ENCODE results near the gene GPR155. TPM values are rescaled to one million over a fixed set of nuclear protein-coding genes. Genes with fewer than 3 reads are reported as not detected.

The GPR155 gene
- total RNA-seq = 10 to 100 TPM in 1 of 2 donors, 1 to 10 TPM in 1; 8.8 to 18.5 TPM

- Mint-ChIP-seq H3K9me3 (peaks cover 0 to 4% of the 10 kb centered on the region in 2 donors), H3K36me3 (peaks cover 11 to 19% of the 10 kb centered on the region in 2 donors), H3K27ac (peak within 1 kb of the TSS; percentile 83 to 93)
- ATAC-seq (peak; percentile 37 to 57), DNase-seq (ENCODE audit: low spot score in 2 of 2) (peak in 1 of 2 donors; percentile 56)
Measured at GRCh38 chr2:174486563-174487107, at the start of gene GPR155. GPR155 (minus strand) TSS chr2:174487029; CDS start chr2:174481956, 5,073 bp downstream.

GRCh38 chr2:174535757-174536703 is 49.2 kb upstream of the GPR155 start:
- no peaks in the 10 kb centered on the region for H3K9me3 Mint-ChIP-seq
- no peak overlapping the region for H3K27ac Mint-ChIP-seq
- no peak for ATAC-seq
- no peaks in the 10 kb centered on the region for H3K36me3 Mint-ChIP-seq
- no peak for DNase-seq (ENCODE audit: low spot score in 2 of 2)

GRCh38 chr2:174535083-174535482 is 48.3 kb upstream of the GPR155 start:
- Mint-ChIP-seq H3K9me3 (no peaks in the 10 kb centered on the region), H3K27ac (no peak overlapping the region), H3K36me3 (no peaks in the 10 kb centered on the region)
- DNase-seq (ENCODE audit: low spot score in 2 of 2) (no peak), ATAC-seq (no peak)

- no peak for DNase-seq (ENCODE audit: low spot score in 2 of 2)
- H3K9me3 Mint-ChIP-seq = peaks cover 0 to 10% of the 10 kb centered on the region in 2 donors
- ATAC-seq = no peak
- H3K36me3 Mint-ChIP-seq = peaks cover 6 to 14% of the 10 kb centered on the region in 2 donors
- H3K27ac Mint-ChIP-seq = no peak overlapping the region
Measured at GRCh38 chr2:174529916-174530315, 43.1 kb upstream of the GPR155 start.

GRCh38 chr2:174527959-174528358 is 41.1 kb upstream of the GPR155 start:
- Mint-ChIP-seq H3K9me3 (peaks cover 0 to 15% of the 10 kb centered on the region in 2 donors), H3K27ac (no peak overlapping the region), H3K36me3 (peaks cover 9 to 20% of the 10 kb centered on the region in 2 donors)
- no peak for ATAC-seq
- no peak for DNase-seq (ENCODE audit: low spot score in 2 of 2)

GRCh38 chr2:174527101-174527721 is 40.4 kb upstream of the GPR155 start:
- ATAC-seq = no peak
- Mint-ChIP-seq H3K36me3 (peaks cover 9 to 20% of the 10 kb centered on the region in 2 donors), H3K27ac (no peak overlapping the region), H3K9me3 (peaks cover 0 to 15% of the 10 kb centered on the region in 2 donors)
- DNase-seq (ENCODE audit: low spot score in 2 of 2) = no peak

GRCh38 chr2:174524527-174524926 is 37.7 kb upstream of the GPR155 start:
- ATAC-seq = no peak
- peak overlapping the region in 1 of 2 donors; percentile 32 for H3K27ac Mint-ChIP-seq
- H3K9me3 Mint-ChIP-seq = peaks cover 0 to 15% of the 10 kb centered on the region in 2 donors
- H3K36me3 Mint-ChIP-seq = peaks cover 9 to 20% of the 10 kb centered on the region in 2 donors
- no peak for DNase-seq (ENCODE audit: low spot score in 2 of 2)

GRCh38 chr2:174522553-174522952 is 35.7 kb upstream of the GPR155 start:
- no peak for ATAC-seq
- Mint-ChIP-seq H3K9me3 (peaks cover 0 to 11% of the 10 kb centered on the region in 2 donors), H3K36me3 (peaks cover 9 to 11% of the 10 kb centered on the region in 2 donors), H3K27ac (no peak overlapping the region)
- DNase-seq (ENCODE audit: low spot score in 2 of 2) = no peak

- no peaks in the 10 kb centered on the region for H3K9me3 Mint-ChIP-seq
- no peaks in the 10 kb centered on the region for H3K36me3 Mint-ChIP-seq
- DNase-seq (ENCODE audit: low spot score in 2 of 2) (no peak), ATAC-seq (no peak)
- no peak overlapping the region for H3K27ac Mint-ChIP-seq
Measured at GRCh38 chr2:174518395-174518794, 31.6 kb upstream of the GPR155 start.

- peak overlapping the region in 1 of 2 donors; percentile 57 for H3K27ac Mint-ChIP-seq
- H3K9me3 Mint-ChIP-seq = peaks cover 4 to 9% of the 10 kb centered on the region in 2 donors
- DNase-seq (ENCODE audit: low spot score in 2 of 2) (no peak), ATAC-seq (no peak)
- H3K36me3 Mint-ChIP-seq = peaks cover 3 to 8% of the 10 kb centered on the region in 2 donors
Measured at GRCh38 chr2:174516501-174517378, 29.9 kb upstream of the GPR155 start.

- no peak for DNase-seq (ENCODE audit: low spot score in 2 of 2)
- Mint-ChIP-seq H3K36me3 (peaks cover 31 to 40% of the 10 kb centered on the region in 2 donors), H3K9me3 (peaks cover 18 to 32% of the 10 kb centered on the region in 2 donors), H3K27ac (peak overlapping the region in 1 of 2 donors; percentile 14)
- ATAC-seq = no peak
Measured at GRCh38 chr2:174512345-174512744, 25.5 kb upstream of the GPR155 start.

- Mint-ChIP-seq H3K36me3 (peaks cover 35 to 46% of the 10 kb centered on the region in 2 donors), H3K27ac (peak overlapping the region in 1 of 2 donors; percentile 14), H3K9me3 (peaks cover 18 to 35% of the 10 kb centered on the region in 2 donors)
- ATAC-seq = no peak
- no peak for DNase-seq (ENCODE audit: low spot score in 2 of 2)
Measured at GRCh38 chr2:174511580-174512260, 24.9 kb upstream of the GPR155 start.

GRCh38 chr2:174510583-174511189 is 23.9 kb upstream of the GPR155 start:
- ATAC-seq = no peak
- peaks cover 18 to 35% of the 10 kb centered on the region in 2 donors for H3K9me3 Mint-ChIP-seq

GRCh38 chr2:174503161-174503809 is 16.5 kb upstream of the GPR155 start:
- Mint-ChIP-seq H3K9me3 (peaks cover 5 to 16% of the 10 kb centered on the region in 2 donors), H3K36me3 (peaks cover 14 to 23% of the 10 kb centered on the region in 2 donors), H3K27ac (no peak overlapping the region)
- ATAC-seq (no peak), DNase-seq (ENCODE audit: low spot score in 2 of 2) (no peak)

More at GRCh38 chr2:174510583-174511189, 23.9 kb upstream of the GPR155 start:
- Mint-ChIP-seq H3K36me3 (peaks cover 35 to 46% of the 10 kb centered on the region in 2 donors), H3K27ac (no peak overlapping the region)
- no peak for DNase-seq (ENCODE audit: low spot score in 2 of 2)

GRCh38 chr2:174499371-174499770 is 12.5 kb upstream of the GPR155 start:
- Mint-ChIP-seq H3K9me3 (peaks cover 0 to 4% of the 10 kb centered on the region in 2 donors), H3K36me3 (no peaks in the 10 kb centered on the region), H3K27ac (no peak overlapping the region)
- no peak for DNase-seq (ENCODE audit: low spot score in 2 of 2)
- no peak for ATAC-seq
